HG02840 (cell line): ENCODE measurements around the gene HSPA14.
A peak's percentile ranks its signal among the peaks of the same experiment; 100 is the strongest.
"Not testable (repeated sequence)": the region's sequence is repeated elsewhere in the genome, so short reads cannot be mapped to it uniquely, and the experiment has no call there.

ENCODE experiments used
- ATAC-seq: cut with Tn5 transposase; IDR thresholded peaks from one replicate; pipeline ENCODE4 v1.9.1; 2021; ENCODE audit warnings: mild to moderate bottlenecking, moderate library complexity, moderate number of reproducible peaks; ENCODE audit not compliant: unreplicated experiment, low FRiP score

Gene HSPA14

DNA sequence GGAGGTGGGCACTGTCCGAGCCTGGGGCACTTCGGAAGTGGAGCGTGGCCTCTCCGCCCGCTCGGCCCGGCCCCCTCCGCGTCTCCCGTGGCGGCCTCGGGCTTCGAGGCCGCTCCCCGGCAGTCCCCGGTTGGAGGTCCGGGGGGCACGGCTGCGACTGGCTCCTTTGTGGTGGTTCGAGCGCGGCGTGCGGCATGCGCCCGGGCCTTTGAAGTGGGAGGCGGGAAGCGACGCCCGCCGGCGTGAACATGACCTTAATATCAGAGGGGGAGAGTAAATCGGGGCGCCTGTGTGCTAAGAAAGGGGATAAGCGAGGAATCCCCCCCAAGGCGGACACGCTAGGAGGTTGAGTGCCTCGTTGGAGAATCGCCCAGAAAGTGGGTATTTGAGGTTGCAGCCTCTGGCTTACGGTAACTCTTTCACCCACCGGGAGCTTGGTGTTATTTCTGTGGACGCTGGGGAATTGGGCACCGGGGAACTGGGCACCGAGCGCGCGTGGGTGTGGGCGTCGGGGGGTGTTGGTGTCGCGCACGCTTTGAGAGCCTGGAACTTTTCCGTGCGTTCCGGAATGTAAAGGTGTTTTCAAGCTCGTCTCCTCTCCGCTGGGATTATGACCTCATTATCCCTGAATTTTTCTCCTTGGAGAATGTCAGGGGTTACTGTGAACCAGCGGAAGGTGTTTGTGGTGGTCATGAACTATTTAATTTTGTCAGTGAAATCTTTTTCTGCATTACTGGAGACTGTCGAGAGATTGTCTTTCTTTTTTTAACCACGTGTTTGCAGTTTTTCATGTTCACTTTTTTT lies 41.2 kb downstream of the HSPA14 start:
- peak; percentile 23 for ATAC-seq

GRCh38 chr10:14879928-14880193 lies 41.8 kb downstream of the HSPA14 start:
- ATAC-seq: no peak

DNA sequence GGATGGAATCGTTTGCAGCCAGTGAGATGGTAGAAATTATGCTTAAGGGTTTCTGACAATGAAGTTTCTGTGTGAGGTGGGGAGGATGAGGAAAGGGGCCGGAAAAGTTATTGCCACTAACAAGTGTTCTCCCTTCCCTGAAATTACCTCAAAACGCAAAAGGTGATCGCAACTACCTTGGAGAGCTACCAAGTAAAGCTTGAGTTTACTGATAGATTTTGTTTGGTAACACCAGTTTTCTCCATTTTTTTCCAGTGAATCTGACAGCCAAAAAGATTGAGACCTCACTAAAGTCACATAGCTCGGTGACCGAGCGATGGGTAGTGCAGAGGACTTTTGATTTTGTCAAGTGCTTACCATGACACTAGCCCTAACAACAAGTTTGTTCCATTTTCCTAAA lies 42.1 kb downstream of the HSPA14 start:
- no peak for ATAC-seq

GRCh38 chr10:14884082-14884481 lies 46.0 kb downstream of the HSPA14 start:
- ATAC-seq: no peak

DNA sequence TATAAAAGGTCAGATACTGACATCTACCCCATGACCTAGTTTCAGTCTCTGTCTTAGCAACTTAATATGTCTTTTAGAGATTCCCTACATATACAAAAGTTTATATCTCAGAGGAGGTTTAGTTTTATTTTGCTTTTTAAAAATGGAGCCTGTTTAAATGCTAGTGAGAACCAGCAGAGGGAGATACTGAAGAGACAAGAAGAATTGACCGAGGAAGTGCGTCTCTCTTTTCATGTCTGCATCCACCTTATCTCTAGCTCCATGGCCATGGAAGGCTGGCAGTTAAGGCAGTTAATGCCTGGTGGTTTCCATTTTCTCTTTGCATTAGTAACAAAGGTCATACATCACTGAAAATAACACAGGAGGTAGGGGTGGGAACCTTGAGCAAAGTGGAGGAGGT lies 51.2 kb downstream of the HSPA14 start:
- ATAC-seq: no peak

- ATAC-seq: no peak
Measured at GRCh38 chr10:14891151-14891550, 53.0 kb downstream of the HSPA14 start.

- ATAC-seq: no peak
Measured at GRCh38 chr10:14904316-14904732, 66.2 kb downstream of the HSPA14 start.

DNA sequence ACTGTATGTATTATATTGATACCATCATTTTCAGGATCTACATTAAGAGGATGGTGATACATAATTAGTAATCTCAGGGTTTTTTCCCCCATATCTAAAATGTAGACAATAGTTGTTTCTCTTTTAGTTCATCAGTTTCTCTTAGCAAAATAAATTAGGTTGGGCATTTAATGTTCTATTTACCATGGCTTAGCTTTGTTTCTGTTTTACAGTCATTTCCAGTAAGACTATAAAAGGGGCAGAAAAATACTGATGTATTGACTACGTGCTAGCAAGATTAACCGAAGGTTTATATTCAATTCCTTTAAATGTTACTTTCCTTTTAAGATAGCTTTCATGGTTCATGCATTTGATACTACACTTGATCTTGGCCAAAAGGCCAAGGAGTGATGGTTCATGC lies 66.8 kb downstream of the HSPA14 start:
- no peak for ATAC-seq

GRCh38 chr10:14905890-14906289 lies 67.8 kb downstream of the HSPA14 start:
- no peak for ATAC-seq

- ATAC-seq: no peak
Measured at GRCh38 chr10:14906765-14907164, 68.7 kb downstream of the HSPA14 start.

DNA sequence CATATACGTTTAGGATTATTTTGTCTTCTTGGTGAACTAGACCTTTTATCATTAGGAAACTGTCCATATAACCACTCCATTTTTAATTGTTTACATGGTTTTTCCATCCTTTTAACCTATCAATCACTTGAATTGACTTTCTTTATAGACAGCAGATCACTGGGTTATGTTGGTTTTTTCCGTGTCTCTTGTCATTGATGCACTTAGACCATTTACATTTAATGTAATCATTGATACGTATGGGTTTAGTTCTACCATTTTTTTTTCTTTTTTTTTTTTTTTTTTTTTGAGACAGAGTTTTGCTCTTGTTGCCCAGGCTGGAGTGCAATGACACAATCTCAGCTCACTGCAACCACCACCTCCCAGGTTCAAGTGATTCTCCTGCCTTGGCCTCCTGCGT lies 69.5 kb downstream of the HSPA14 start:
- not testable (repeated sequence) for ATAC-seq

GRCh38 chr10:14909101-14909500 lies 71.0 kb downstream of the HSPA14 start:
- ATAC-seq: no peak

GRCh38 chr10:14910953-14911352 lies 72.8 kb downstream of the HSPA14 start:
- ATAC-seq: no peak

DNA sequence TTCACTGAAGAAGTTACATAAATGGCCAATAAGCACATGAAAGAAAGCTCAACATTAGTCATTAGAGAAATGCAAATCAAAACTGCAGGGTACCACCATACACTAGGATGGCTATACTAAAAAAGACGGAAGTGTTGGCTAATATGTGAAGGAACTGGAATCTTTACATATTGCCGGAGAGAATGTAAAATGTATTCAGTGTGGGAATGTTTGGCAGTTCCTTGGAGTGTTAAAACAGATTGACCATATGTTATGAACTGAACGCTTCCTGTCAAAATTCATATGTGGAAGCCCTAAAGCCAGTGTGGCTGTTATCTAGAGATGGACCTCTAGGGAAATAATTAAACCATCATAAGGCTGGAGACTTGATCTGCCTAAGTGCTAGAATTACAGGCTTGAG lies 73.7 kb downstream of the HSPA14 start:
- ATAC-seq: no peak

DNA sequence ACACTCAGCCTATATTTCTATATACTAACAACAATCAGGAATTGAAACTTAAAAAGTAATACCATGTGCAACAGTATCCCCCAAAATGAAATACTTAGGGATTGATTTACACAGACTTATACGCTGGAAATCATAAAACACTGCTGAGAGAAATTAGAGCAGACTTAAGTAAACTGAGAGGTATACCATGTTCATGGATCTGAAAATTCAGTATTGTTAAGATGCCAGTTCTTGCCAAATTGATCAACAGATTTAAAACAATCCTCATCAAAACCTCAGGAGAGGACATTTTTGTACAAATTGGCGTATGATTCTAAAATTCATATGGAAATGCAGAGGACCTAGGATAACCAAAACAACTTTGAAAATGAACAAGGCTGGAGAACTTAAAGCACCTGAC lies 78.5 kb downstream of the HSPA14 start:
- no peak for ATAC-seq

- no peak for ATAC-seq
Measured at GRCh38 chr10:14917827-14918226, 79.7 kb downstream of the HSPA14 start.

DNA sequence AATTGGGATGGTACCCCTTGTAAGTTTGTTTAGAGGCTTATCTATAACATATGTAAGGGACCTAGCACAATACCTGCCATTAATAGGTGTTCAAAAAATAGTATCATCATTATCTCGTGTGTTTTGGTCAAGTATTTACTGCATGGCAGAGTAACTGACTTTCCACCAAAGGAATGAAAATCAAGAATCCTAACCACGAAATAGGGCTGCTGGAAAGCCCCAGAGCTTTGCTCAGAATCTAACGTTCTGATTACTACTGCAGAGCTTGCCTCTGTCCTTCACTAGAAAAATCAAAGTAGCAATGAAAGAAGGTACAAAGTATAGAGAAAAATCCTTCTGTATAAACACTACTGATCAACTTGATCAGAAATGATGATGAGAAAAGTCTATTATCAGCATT lies 80.9 kb downstream of the HSPA14 start:
- no peak for ATAC-seq
